Measurements from ENCODE around the gene PLXNA2.

- no peak for TF ChIP-seq CTCF (IDR thresholded peaks at IDR 0.05)
- TF ChIP-seq POLR2A (IDR thresholded peaks at IDR 0.05), result no peak
These were observed 28.1 kb downstream of the PLXNA2 start for GRCh38 chr1:208216062-208216461.

All from esophagus squamous epithelium (tissue), 4 donors.